ENCODE data around the gene JAM3. TPM values are rescaled to one million over a fixed set of nuclear protein-coding genes. Genes with fewer than 3 reads are reported as not detected.
A peak's percentile ranks its signal among the peaks of the same experiment; 100 is the strongest.

The JAM3 gene
- total RNA-seq, 1 donor from 2014 or later, result 101 TPM

GRCh38 chr11:134157451-134157850 is 88.6 kb downstream of the JAM3 start:
- peaks cover 4% of the 10 kb centered on the region for H3K27me3 Mint-ChIP-seq (ENCODE audit: unreplicated experiment)
- no peak overlapping the region for H3K4me3 Mint-ChIP-seq (ENCODE audit: unreplicated experiment)
- no peak for TF ChIP-seq CTCF (IDR thresholded peaks at IDR 0.05; ENCODE audit: partially characterized antibody, unreplicated experiment)
- peaks cover 8% of the 10 kb centered on the region for H3K9me3 Mint-ChIP-seq (ENCODE audit: unreplicated experiment)
- H3K36me3 Mint-ChIP-seq (ENCODE audit: unreplicated experiment), result peaks cover 11% of the 10 kb centered on the region
- H3K27ac Mint-ChIP-seq (ENCODE audit: unreplicated experiment), result no peak overlapping the region
- no peak for DNase-seq
- H3K4me1 Mint-ChIP-seq (ENCODE audit: low read depth, unreplicated experiment), result peaks cover 4% of the 10 kb centered on the region

- Mint-ChIP-seq H3K4me1 (ENCODE audit: low read depth, unreplicated experiment) (peaks cover 4% of the 10 kb centered on the region), H3K27ac (ENCODE audit: unreplicated experiment) (no peak overlapping the region), H3K4me3 (ENCODE audit: unreplicated experiment) (no peak overlapping the region), H3K27me3 (ENCODE audit: unreplicated experiment) (peaks cover 8% of the 10 kb centered on the region), H3K9me3 (ENCODE audit: unreplicated experiment) (peaks cover 13% of the 10 kb centered on the region), H3K36me3 (ENCODE audit: unreplicated experiment) (peaks cover 16% of the 10 kb centered on the region)
- no peak for TF ChIP-seq CTCF (IDR thresholded peaks at IDR 0.05; ENCODE audit: partially characterized antibody, unreplicated experiment)
- no peak for DNase-seq
Observed at GRCh38 chr11:134158023-134158422, 89.2 kb downstream of the JAM3 start.

GRCh38 chr11:134159652-134160051 is 90.8 kb downstream of the JAM3 start:
- Mint-ChIP-seq H3K36me3 (ENCODE audit: unreplicated experiment) (peaks cover 29% of the 10 kb centered on the region), H3K9me3 (ENCODE audit: unreplicated experiment) (peaks cover 19% of the 10 kb centered on the region)

GRCh38 chr11:134164490-134165370 is 95.9 kb downstream of the JAM3 start:
- no peak for TF ChIP-seq CTCF (IDR thresholded peaks at IDR 0.05; ENCODE audit: partially characterized antibody, unreplicated experiment)
- Mint-ChIP-seq H3K9me3 (ENCODE audit: unreplicated experiment) (peaks cover 31% of the 10 kb centered on the region), H3K27ac (ENCODE audit: unreplicated experiment) (peak overlapping the region; percentile 43), H3K4me1 (ENCODE audit: low read depth, unreplicated experiment) (peaks cover 4% of the 10 kb centered on the region), H3K27me3 (ENCODE audit: unreplicated experiment) (peaks cover 18% of the 10 kb centered on the region), H3K4me3 (ENCODE audit: unreplicated experiment) (no peak overlapping the region), H3K36me3 (ENCODE audit: unreplicated experiment) (peaks cover 66% of the 10 kb centered on the region)
- DNase-seq, result no peak

More at GRCh38 chr11:134159652-134160051, 90.8 kb downstream of the JAM3 start:
- DNase-seq, result no peak
- Mint-ChIP-seq H3K27me3 (ENCODE audit: unreplicated experiment) (peaks cover 14% of the 10 kb centered on the region), H3K27ac (ENCODE audit: unreplicated experiment) (peak overlapping the region; percentile 22), H3K4me1 (ENCODE audit: low read depth, unreplicated experiment) (peaks cover 4% of the 10 kb centered on the region), H3K4me3 (ENCODE audit: unreplicated experiment) (no peak overlapping the region)
- no peak for TF ChIP-seq CTCF (IDR thresholded peaks at IDR 0.05; ENCODE audit: partially characterized antibody, unreplicated experiment)

All from glutamatergic neuron (in vitro differentiated cells).